SJCRH30 (cell line): ENCODE measurements around the gene SYNPO. TPM values are rescaled to one million over a fixed set of nuclear protein-coding genes. Genes with fewer than 3 reads are reported as not detected.

Experiments
- DNase-seq, 2 experiments: peaks; one replicate each; pipeline ENCODE4 v3.0.0-alpha.2; 2015 to 2020
- H3K27ac ChIP-seq: fragments of 250-450 bp; sonication (Bioruptor Pico); 2 replicates; pipeline ENCODE4 v1.5.1; 2020; ENCODE audit warnings: mild to moderate bottlenecking, moderate library complexity
- H3K27me3 ChIP-seq: fragments of 250-450 bp; sonication (Bioruptor Pico); 2 replicates; pipeline ENCODE4 v1.5.1; 2020; ENCODE audit warnings: mild to moderate bottlenecking, moderate library complexity
- H3K36me3 ChIP-seq: fragments of 250-450 bp; sonication (Bioruptor Pico); 2 replicates; pipeline ENCODE4 v1.5.1; 2020; ENCODE audit warnings: mild to moderate bottlenecking, moderate library complexity
- H3K4me1 ChIP-seq: fragments of 250-450 bp; sonication (Bioruptor Pico); 2 replicates; pipeline ENCODE4 v1.5.1; 2020; ENCODE audit warnings: mild to moderate bottlenecking, moderate library complexity
- H3K4me3 ChIP-seq: fragments of 250-450 bp; sonication (Bioruptor Pico); 2 replicates; pipeline ENCODE4 v1.5.1; 2020; ENCODE audit warnings: mild to moderate bottlenecking, moderate library complexity
- H3K9me3 ChIP-seq: fragments of 250-450 bp; sonication (Bioruptor Pico); replicated peaks from 2 replicates; pipeline ENCODE4 v1.5.1; 2020; ENCODE audit warnings: mild to moderate bottlenecking, moderate library complexity
- total RNA-seq: library from RNA; depleted of rRNA; stranded (reverse); fragments of >200 nt; shearing (Covaris generic); gene quantifications from 2 replicates; pipeline ENCODE4 v1.2.3, GENCODE V29; 2014

SYNPO gene
- total RNA-seq, 1 experiment from 2014 or later, result 2.3 TPM

DNA sequence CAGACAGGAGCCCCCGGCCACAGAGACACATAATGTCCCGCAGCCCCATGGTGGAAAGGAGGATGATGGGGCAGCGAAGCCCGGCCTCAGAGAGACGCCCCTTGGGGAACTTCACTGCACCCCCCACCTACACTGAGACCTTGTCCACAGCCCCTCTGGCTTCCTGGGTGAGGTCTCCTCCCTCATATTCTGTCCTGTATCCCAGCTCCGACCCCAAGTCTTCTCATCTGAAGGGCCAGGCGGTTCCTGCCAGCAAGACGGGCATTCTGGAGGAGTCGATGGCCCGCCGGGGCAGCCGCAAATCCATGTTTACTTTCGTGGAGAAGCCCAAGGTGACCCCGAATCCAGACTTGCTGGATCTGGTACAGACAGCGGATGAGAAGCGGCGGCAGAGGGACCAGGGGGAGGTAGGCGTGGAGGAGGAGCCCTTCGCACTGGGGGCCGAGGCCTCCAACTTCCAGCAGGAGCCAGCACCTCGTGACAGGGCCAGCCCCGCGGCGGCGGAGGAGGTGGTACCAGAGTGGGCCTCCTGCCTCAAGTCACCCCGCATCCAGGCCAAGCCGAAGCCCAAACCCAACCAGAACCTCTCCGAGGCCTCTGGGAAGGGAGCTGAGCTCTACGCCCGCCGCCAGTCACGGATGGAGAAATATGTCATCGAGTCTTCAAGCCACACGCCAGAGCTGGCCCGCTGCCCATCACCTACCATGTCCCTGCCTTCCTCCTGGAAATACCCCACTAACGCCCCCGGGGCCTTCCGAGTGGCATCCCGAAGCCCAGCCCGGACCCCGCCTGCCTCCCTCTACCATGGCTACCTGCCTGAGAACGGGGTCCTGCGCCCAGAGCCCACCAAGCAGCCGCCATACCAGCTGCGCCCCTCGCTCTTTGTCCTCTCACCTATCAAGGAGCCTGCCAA is 8.9 kb downstream of the SYNPO start:
- DNase-seq, result no peak
- Histone ChIP-seq H3K9me3 (no peaks in the 10 kb centered on the region), H3K36me3 (peaks cover 7% of the 10 kb centered on the region; the same call in 1 of the 2 replicates), H3K4me3 (no peak overlapping the region), H3K4me1 (peaks cover 57% of the 10 kb centered on the region), H3K27ac (peak overlapping the region; percentile 55; the same call in 1 of the 2 replicates), H3K27me3 (no peaks in the 10 kb centered on the region)

DNA sequence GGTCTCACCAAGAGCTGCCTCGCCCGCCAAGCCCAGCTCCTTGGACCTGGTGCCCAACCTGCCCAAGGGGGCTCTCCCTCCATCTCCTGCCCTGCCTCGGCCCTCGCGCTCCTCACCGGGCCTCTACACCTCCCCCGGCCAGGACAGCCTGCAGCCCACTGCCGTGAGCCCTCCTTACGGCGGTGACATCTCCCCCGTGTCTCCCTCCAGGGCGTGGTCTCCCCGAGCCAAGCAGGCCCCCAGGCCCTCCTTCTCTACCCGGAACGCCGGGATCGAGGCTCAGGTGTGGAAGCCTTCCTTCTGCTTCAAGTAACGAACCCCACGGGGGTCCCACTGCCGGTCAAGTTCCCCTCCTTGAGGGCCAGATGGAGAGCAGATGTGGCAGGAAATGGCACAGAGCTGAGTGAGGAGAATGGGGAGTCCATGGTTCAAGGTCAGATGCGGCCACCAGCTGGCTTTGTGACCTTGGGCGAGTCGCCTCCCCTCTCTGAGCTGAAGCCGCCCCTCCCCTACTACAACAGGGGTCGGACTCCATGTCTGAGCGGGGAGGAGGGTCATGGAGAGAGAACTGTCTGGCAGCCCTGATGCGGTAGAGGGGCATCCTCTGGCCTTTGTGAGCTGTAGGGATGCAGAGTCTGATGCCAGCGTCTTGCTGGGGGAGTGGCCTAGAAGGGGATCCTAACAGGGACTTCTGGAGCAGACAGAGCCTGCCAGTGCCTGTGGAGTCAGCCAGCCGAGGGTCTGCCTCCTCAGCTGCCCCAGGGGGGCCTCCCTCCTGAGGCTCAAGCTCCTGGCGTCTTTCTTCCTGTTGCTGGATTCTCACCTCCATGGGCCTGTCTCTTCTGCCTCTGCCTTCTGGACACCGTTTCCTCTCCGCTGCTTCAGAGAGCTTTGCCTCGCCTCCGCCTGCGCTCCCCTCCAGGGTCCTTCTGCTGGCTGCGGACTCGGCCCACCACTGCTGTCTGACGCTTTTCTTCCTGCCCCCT is 9.9 kb downstream of the SYNPO start:
- Histone ChIP-seq H3K27me3 (no peaks in the 10 kb centered on the region), H3K36me3 (peaks cover 7% of the 10 kb centered on the region; the same call in 1 of the 2 replicates), H3K4me3 (no peak overlapping the region), H3K9me3 (no peaks in the 10 kb centered on the region), H3K27ac (no peak overlapping the region), H3K4me1 (peaks cover 50% of the 10 kb centered on the region)
- no peak for DNase-seq

DNA sequence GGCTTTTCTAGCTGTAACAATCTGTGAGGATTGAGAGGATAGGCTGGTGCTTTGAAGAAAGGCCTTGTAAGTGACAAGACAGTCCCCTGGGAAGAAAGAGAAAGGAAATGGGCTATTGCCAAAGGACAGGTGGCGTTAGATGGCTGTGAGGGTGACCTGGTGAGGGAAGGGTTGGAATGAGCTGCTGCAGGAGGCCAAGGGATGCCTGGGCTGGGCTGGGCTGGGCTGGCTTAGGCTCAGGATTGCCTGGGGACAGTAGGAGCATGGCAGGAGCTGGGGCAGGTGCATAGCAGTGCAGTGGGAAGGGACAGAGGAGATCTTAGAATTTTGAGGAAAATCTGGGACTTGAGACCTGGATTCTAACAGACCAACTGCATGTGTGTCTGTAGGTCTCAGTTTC is 10.9 kb downstream of the SYNPO start:
- Histone ChIP-seq H3K4me3 (no peak overlapping the region), H3K36me3 (peaks cover 7% of the 10 kb centered on the region; the same call in 1 of the 2 replicates), H3K9me3 (no peaks in the 10 kb centered on the region), H3K27me3 (no peaks in the 10 kb centered on the region), H3K27ac (no peak overlapping the region), H3K4me1 (peaks cover 45% of the 10 kb centered on the region)
- DNase-seq, result no peak

GRCh38 chr5:150651924-150652671 is 11.6 kb downstream of the SYNPO start:
- H3K4me3 ChIP-seq, result no peak overlapping the region
- no peaks in the 10 kb centered on the region for H3K9me3 ChIP-seq
- DNase-seq, result no peak
- H3K27me3 ChIP-seq, result no peaks in the 10 kb centered on the region
- peaks cover 7% of the 10 kb centered on the region; the same call in 1 of the 2 replicates for H3K36me3 ChIP-seq
- H3K4me1 ChIP-seq, result peaks cover 45% of the 10 kb centered on the region
- H3K27ac ChIP-seq, result no peak overlapping the region

DNA sequence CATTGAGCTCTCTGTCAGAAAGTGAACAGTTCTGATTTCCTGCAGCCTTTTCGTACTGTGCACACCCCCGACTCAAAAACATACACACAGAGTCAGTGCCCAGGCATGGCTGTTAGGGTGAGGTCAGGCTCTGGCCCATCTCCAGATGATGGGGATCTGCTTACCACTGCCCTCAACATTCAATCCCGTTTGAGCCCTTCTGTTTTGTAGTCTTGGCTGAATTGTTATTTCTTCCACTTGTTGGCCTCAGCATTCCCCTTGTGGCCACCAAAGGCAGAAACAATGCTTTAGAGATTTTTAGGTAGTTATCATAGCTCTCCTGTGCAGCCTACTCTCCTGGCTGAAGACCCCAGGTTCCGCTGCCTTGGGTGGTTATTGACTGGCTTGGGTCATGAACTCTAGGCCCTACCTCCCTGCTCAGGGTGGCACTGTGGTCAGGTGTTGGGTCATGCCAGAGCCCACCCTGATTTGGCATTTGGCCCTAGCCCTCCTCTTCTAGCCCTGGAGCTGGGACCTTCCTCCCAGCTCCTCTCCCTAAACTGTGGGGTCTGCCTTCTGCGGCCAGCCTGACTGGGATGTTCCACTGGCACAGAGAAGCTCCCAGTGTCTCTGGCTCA is 12.8 kb downstream of the SYNPO start:
- Histone ChIP-seq H3K36me3 (peaks cover 7% of the 10 kb centered on the region; the same call in 1 of the 2 replicates), H3K9me3 (no peaks in the 10 kb centered on the region), H3K4me3 (no peak overlapping the region), H3K27me3 (no peaks in the 10 kb centered on the region), H3K4me1 (peaks cover 40% of the 10 kb centered on the region), H3K27ac (peak overlapping the region; percentile 35)
- DNase-seq, result peak in 1 of 2 experiments; percentile 55

- H3K9me3 ChIP-seq, result no peaks in the 10 kb centered on the region
- H3K36me3 ChIP-seq, result peaks cover 4% of the 10 kb centered on the region; the same call in 1 of the 2 replicates
- H3K4me1 ChIP-seq, result peaks cover 33% of the 10 kb centered on the region
- H3K27me3 ChIP-seq, result no peaks in the 10 kb centered on the region
- H3K27ac ChIP-seq, result peak overlapping the region; percentile 35
- DNase-seq, result peak in 1 of 2 experiments; percentile 62
- H3K4me3 ChIP-seq, result no peak overlapping the region
Observed at GRCh38 chr5:150653762-150654556, 13.5 kb downstream of the SYNPO start.

DNA sequence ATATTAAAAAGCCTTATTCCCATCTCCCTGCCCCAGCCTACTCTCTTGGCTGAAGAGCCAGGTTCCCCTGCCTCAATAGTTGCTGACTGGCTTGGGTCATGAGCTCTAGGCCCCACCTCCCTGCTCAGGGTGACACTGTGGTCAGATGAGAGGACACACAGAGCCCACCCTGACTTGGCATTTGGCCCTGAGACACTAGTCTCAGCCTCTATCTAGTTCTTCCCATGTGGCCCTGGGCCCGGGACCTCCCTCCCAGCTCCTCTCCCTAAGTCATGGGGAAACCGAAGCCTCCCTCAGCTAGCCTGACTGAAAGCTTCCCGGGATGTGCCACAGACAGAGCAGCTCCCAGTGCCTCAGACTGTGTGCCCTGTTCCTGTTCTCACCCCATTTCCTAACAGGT is 14.8 kb downstream of the SYNPO start:
- no peak overlapping the region for H3K4me3 ChIP-seq

DNA sequence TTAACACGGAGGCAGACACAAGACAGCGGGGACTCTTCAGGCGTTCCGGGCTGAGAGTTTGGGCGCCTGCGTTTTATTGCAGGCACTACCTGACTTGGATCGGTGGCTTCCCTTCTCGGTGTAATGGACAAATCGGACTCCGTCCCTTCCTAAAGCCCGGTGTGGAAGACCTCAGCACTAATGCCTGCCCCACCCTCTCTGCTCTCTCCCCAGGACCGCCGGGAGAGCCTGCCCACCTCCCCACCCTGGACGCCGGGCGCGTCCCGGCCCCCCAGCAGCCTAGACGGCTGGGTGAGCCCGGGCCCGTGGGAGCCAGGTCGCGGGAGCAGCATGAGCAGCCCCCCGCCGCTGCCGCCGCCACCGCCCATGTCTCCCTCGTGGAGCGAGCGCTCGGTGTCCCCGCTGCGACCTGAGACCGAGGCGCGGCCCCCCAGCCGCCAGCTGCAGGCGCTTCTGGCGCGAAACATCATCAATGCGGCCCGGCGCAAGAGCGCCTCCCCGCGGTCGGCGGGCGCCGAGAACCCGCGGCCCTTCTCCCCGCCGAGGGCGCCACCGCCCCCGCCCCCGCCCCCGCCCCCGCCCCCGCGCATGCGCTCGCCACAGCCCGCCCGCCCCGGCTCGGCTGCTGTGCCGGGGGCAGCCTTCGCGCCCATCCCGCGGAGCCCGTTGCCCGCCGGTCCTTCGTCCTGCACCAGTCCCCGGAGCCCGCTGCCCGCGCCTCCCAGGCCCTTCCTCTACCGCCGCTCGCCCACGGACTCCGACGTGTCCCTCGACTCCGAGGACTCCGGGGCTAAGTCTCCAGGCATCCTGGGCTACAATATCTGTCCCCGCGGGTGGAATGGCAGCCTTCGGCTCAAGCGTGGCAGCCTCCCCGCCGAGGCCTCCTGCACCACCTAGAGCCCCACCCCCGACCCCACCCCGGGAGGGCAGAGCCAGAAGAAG is 16.0 kb downstream of the SYNPO start:
- DNase-seq, result peak; percentile 83 to 87
- H3K9me3 ChIP-seq, result no peaks in the 10 kb centered on the region
- H3K36me3 ChIP-seq, result no peaks in the 10 kb centered on the region
- peak overlapping the region; percentile 88 for H3K27ac ChIP-seq
- peaks cover 31% of the 10 kb centered on the region for H3K4me1 ChIP-seq
- H3K4me3 ChIP-seq, result peak overlapping the region; percentile 69
- 0 out of 2 replicates have a peak, but pooled peaks cover 3% of the 10 kb centered on the region for H3K27me3 ChIP-seq

More for the DNA sequence above, 14.8 kb downstream of the SYNPO start:
- H3K9me3 ChIP-seq, result no peaks in the 10 kb centered on the region
- peaks cover 31% of the 10 kb centered on the region for H3K4me1 ChIP-seq
- H3K36me3 ChIP-seq, result no peaks in the 10 kb centered on the region
- DNase-seq, result no peak
- H3K27ac ChIP-seq, result no peak overlapping the region
- H3K27me3 ChIP-seq, result no peaks in the 10 kb centered on the region

GRCh38 chr5:150658121-150658520 is 17.7 kb downstream of the SYNPO start:
- no peak for DNase-seq
- Histone ChIP-seq H3K27ac (no peak overlapping the region), H3K4me1 (peaks cover 21% of the 10 kb centered on the region), H3K4me3 (no peak overlapping the region), H3K36me3 (no peaks in the 10 kb centered on the region), H3K9me3 (no peaks in the 10 kb centered on the region), H3K27me3 (0 out of 2 replicates have a peak, but pooled peaks cover 3% of the 10 kb centered on the region)

DNA sequence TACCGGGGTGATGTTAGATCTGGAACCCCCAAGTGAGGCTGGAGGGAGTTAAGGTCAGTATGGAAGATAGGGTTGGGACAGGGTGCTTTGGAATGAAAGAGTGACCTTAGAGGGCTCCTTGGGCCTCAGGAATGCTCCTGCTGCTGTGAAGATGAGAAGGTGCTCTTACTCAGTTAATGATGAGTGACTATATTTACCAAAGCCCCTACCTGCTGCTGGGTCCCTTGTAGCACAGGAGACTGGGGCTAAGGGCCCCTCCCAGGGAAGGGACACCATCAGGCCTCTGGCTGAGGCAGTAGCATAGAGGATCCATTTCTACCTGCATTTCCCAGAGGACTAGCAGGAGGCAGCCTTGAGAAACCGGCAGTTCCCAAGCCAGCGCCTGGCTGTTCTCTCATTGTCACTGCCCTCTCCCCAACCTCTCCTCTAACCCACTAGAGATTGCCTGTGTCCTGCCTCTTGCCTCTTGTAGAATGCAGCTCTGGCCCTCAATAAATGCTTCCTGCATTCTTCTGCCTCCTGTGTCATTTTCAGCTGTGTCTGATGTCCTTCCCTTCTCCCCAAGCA is 18.3 kb downstream of the SYNPO start:
- no peaks in the 10 kb centered on the region for H3K36me3 ChIP-seq
- no peak overlapping the region for H3K4me3 ChIP-seq
- peaks cover 14% of the 10 kb centered on the region for H3K4me1 ChIP-seq
- H3K27ac ChIP-seq, result no peak overlapping the region
- no peaks in the 10 kb centered on the region for H3K9me3 ChIP-seq
- 0 out of 2 replicates have a peak, but pooled peaks cover 3% of the 10 kb centered on the region for H3K27me3 ChIP-seq
- no peak for DNase-seq

- Histone ChIP-seq H3K4me3 (no peak overlapping the region), H3K27ac (no peak overlapping the region), H3K4me1 (peaks cover 6% of the 10 kb centered on the region), H3K36me3 (no peaks in the 10 kb centered on the region), H3K27me3 (0 out of 2 replicates have a peak, but pooled peaks cover 3% of the 10 kb centered on the region), H3K9me3 (no peaks in the 10 kb centered on the region)
- no peak for DNase-seq
Observed at GRCh38 chr5:150659360-150660107, 19.1 kb downstream of the SYNPO start.
